OCI-LY1 (cell line): ENCODE measurements around the gene NTNG1.

Experiments
- EZH2 ChIP-seq: fragments of 200-600 bp; sonication (generic), shearing (Covaris generic); IDR thresholded peaks from 2 replicates; pipeline ENCODE4 v1.8.0; 2017; ENCODE audit warnings: borderline replicate concordance, mixed run types, mild to moderate bottlenecking, antibody characterized with exemption, low read length, moderate library complexity, mixed read lengths
- TF ChIP-seq, protein P1 (sequence below): fragments of 200-600 bp; sonication (generic), shearing (Covaris generic); IDR thresholded peaks from 2 replicates; pipeline ENCODE4 v1.5.1; 2017; ENCODE audit warnings: mild to moderate bottlenecking, antibody characterized with exemption, low read length, moderate library complexity, mixed read lengths

DNA sequence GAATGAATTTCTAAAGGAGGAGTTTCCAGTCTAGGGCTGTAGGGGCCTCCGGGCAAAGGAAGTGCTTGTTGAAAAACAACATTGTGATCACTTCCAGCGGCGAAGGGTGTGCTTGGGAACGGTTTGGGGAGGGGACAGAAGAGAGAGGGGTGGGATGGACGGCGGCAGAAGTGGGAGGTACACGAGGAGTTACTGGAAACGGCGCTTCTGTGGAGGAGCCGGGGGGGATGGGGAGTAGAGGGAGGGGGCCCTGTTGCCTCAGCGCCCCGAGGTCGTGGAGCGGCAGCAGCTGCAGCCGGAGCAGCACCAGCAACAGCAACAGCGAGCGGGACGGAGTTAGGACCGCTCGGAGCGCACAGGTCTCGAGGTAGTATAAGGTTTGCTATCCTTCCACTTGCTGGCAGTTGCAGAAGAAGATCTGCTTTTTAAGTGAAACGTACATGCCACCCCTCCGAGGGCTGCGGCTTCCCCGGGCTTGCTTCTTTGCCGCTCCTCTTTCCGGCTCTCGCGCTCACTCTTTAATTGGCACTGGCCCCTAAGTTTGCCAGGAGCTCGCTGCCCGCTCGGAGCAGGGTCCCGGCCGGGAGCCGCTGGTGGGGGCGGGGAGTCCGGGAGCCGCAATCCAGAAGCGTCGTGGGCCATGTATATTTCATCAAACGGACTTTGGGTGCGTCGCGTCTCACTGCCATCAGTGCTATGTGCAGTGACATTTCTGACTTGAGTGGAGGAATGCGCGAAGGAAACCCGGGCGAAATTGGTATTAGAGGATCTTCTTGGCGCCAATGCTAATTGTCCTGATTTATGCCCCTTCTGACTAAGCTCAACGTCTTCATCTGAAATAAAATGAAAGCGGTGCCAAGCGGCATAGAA is 771 bp upstream of the NTNG1 start:
- TF ChIP-seq, protein P1, sequence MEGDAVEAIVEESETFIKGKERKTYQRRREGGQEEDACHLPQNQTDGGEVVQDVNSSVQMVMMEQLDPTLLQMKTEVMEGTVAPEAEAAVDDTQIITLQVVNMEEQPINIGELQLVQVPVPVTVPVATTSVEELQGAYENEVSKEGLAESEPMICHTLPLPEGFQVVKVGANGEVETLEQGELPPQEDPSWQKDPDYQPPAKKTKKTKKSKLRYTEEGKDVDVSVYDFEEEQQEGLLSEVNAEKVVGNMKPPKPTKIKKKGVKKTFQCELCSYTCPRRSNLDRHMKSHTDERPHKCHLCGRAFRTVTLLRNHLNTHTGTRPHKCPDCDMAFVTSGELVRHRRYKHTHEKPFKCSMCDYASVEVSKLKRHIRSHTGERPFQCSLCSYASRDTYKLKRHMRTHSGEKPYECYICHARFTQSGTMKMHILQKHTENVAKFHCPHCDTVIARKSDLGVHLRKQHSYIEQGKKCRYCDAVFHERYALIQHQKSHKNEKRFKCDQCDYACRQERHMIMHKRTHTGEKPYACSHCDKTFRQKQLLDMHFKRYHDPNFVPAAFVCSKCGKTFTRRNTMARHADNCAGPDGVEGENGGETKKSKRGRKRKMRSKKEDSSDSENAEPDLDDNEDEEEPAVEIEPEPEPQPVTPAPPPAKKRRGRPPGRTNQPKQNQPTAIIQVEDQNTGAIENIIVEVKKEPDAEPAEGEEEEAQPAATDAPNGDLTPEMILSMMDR, result no peak
- TF ChIP-seq EZH2, result no peak
